HG03139 (cell line): ENCODE measurements around the gene AADACL3.
"Not testable (repeated sequence)": the region's sequence is repeated elsewhere in the genome, so short reads cannot be mapped to it uniquely, and the experiment has no call there.

Experiments
- ATAC-seq: cut with Tn5 transposase; IDR thresholded peaks from one replicate; pipeline ENCODE4 v1.9.1; 2021; ENCODE audit not compliant: unreplicated experiment

AADACL3 gene

GRCh38 chr1:12713651-12714050 lies 2.3 kb upstream of the AADACL3 start:
- ATAC-seq, result not testable (repeated sequence)

DNA sequence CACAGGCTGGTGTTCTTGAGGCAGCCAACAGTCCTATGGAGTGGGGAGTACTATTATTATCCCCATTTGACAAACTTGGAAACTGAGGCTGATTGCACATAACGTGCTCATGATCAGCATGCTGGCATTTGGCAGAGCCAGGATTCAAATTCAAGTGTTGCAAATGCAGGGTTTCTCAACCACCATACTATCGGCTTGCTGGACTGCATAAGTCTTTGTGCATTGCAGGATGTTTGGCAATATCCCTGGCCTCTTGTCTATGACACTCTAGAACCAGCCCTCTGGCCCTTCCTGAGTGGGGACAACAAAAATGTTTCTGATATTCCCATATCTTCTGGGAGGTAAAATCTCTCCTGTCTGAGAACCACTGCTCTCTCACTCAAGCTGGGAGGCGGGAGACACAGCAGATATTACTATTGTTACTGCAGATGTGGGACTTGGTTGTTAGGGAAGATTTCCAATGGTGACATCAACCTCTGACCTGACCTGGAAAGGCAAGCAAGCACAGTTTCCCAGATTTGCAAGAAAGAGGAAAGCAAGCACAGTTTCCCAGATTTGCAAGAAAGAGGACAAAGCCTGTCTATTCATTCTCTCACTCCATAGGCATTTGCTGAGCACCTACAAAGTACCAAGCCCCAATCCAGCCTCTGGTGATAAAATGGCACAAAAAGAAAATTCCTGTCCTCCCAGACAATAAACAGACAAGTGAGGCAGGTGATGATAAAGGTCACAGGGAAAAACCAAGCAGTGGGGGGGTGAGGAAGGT lies 1.0 kb upstream of the AADACL3 start:
- ATAC-seq, result no peak

GRCh38 chr1:12717301-12717838 lies 1.5 kb downstream of the AADACL3 start:
- no peak for ATAC-seq

GRCh38 chr1:12722626-12723025 lies 6.7 kb downstream of the AADACL3 start:
- no peak for ATAC-seq

DNA sequence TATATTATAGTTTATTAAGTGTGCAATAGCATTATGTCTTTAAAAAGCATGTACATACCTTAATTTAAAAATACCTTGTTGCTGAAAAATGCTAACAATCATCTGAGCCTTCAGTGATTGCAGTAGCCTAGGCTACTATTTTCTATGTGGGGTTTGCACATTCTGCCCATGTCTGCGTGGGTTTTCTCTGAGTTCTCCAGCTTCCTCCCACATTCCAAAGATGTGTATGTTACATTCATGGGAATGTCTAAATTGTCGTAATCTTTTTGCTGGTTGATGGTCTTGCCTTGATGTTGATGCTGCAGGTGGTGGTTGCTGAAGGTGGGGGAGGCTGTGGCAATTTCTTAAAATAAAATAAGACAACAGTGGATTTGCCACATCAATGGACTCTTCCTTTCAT lies 12.5 kb downstream of the AADACL3 start:
- no peak for ATAC-seq

- ATAC-seq, result no peak
Measured at GRCh38 chr1:12730156-12730555, 14.2 kb downstream of the AADACL3 start.

- not testable (repeated sequence) for ATAC-seq
Measured at GRCh38 chr1:12731084-12731483, 15.2 kb downstream of the AADACL3 start.

DNA sequence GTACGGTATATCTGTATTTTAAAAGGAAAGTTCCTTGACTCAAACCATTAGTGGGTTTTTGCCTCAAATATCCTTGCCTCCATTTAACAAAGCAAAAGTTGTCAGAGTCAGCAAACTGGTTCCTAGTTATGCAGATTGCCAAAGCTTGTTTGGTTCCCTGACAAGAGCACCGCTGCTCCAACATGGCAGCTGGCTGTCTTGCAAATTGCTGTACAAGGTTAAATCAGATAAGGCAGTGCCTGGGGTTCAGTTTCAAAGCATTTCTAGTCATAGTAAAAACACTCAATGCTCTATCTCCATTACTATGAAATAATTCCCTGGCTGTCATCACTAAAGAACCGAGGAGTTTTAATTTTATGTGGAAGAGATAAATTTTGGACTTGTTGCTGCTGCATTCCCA lies 18.7 kb downstream of the AADACL3 start:
- ATAC-seq, result no peak

DNA sequence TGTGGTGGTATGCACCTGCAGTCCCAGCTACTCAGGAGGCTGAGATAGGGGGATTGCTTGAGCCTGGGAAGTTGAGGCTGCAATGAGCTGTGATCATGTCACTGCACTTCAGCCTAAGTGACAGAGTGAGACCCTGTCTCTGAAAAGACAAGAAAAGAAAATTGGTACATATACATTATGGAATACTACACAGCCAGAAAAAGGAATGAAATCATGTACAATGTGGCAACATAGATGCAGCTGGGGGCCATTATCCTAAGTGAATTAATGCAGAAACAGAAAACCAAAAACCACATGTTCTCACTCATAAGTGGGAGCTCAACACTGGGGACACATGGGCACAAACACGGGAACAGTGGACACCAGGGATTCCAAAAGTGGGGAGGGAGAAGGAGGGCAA lies 23.0 kb downstream of the AADACL3 start:
- no peak for ATAC-seq

GRCh38 chr1:12739613-12740012 lies 23.7 kb downstream of the AADACL3 start:
- no peak for ATAC-seq

GRCh38 chr1:12741946-12742345 lies 26.0 kb downstream of the AADACL3 start:
- ATAC-seq, result no peak

- no peak for ATAC-seq
Measured at GRCh38 chr1:12745126-12745991, 29.4 kb downstream of the AADACL3 start.

GRCh38 chr1:12745992-12746323 lies 30.0 kb downstream of the AADACL3 start, which contains the start of gene CFAP107:
Gene CFAP107, plus strand, starts transcription at chr1:12746200. Its CDS starts 231 bp downstream, at chr1:12746431.
- ATAC-seq, result no peak

DNA sequence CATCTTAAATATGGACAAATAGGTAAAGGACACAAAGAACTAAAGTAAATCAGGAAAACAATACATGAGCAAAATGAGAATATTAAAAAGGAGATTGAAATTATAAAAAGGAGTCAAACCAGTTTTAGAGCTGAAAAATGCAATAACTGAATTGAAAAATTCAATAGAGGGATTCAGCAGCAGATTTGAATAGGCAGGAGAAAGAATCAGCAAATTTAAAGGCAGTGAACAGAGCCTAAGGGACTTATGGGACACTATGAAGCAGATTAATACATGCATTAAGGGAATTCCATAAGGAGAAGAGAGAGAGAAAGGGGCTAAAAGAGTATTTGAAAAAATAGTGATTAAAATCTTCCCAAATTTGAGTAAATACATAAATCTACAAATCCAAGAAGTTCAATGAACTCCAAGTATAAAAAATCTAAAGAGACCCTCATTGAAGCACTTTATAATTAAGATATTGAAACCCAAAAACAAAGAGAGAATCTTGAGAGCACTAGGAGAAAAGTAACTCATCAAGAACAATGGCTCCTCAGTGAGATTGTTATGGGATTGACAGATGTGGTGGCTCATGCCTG lies 33.0 kb downstream of the AADACL3 start:
- no peak for ATAC-seq

GRCh38 chr1:12754738-12755137 lies 38.8 kb downstream of the AADACL3 start:
- no peak for ATAC-seq

DNA sequence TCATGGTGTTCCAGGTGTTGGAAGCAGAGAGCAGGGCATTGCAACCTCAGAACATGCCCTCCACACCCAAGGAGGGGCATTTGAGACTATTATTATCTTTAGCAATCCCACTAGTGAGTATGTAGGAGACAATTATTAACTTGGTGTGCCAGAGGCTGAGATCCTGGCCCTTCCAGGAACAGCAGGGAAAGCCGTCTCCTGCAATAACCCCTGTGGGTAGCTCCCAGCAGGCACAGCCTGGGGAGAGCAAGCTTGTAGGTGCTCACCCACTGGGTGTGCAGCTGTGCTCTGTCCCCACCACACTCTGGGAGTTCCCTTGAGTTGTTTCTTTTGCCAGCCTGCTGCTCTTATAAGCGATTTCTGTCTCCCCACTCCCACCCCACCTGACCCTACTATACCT lies 40.4 kb downstream of the AADACL3 start:
- no peak for ATAC-seq

DNA sequence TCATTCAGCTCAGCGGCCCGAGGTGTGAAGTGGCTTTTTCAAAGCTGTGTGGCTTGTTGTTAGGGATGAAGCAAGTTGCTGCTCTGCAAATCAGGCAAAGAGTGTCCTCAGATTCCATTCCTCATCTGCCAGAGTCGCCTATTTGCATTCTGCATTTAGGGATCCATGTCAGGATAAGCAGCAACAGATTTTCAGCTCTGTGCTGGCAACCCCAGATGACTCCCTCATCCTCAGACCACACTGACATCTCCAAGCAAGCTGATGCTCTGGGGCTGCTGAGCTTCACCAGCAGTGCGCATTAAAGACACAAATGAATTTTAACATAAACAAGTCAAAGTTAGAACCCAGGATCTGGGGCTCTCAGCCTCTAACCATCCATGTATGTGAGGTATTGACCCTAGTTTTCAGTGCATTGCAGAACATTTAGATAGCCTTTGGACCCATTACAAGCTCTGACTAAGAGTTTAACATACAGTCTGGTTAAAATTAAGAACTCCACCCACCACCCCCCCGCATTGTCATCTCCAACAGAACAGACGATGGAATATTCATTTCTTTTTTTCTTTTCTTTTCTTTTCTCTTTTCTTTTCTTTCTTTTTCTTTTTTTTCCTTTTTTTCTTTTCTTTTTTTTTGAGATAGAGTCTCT lies 41.0 kb downstream of the AADACL3 start:
- no peak for ATAC-seq

DNA sequence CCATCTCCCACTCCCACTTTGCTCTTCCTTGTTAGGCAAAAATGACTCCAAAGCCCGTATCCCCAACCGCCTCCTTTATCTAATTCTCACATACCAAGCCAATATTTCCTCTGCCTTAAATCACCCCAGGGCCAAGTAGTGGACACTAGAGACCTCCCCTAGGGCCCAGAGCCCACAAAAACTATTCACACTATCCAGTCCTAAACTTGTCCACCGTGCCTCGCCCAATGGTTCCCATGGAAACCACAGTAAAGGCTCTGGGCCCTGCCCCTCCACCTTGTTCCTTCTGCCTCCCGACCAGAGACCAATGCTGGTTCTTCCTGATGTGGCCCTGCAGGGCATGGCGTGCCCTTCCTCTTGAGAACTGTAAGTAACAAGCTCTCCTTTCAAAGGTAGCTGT lies 41.9 kb downstream of the AADACL3 start:
- no peak for ATAC-seq

GRCh38 chr1:12760256-12760795 lies 44.4 kb downstream of the AADACL3 start:
- no peak for ATAC-seq

DNA sequence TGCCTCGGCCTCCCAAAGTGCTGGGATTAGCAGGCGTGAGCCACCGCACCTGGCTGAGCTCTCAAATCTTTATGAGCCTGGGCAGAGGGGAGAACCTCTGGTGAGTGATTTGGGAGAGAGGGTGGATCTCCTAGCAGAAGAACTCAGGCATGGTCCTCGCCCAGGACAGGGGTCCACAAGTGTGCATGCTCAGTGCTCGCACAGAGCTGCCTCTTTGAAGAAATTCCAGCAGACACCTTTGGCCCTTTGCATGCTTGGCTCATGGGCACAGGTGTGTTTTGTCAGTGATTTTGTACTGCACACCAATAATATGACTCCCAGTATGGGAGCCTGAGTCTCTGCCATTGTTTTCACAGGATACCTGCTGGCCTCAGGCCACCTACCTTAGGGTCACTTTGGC lies 45.9 kb downstream of the AADACL3 start:
- ATAC-seq, result no peak

GRCh38 chr1:12762766-12763165 lies 46.9 kb downstream of the AADACL3 start:
- no peak for ATAC-seq
